PC-3 (cell line): ENCODE results near the gene VSIG2. TPM values are rescaled to one million over a fixed set of nuclear protein-coding genes. Genes with fewer than 3 reads are reported as not detected.

Source experiments
- ATAC-seq: fragments of 200-7000 bp; cut with Tn5 transposase; 2 replicates; pipeline ENCODE4 v1.9.1; 2020; ENCODE audit warnings: mild to moderate bottlenecking, moderate library complexity
- BruUV-seq: library from RNA; stranded (reverse); fragments of 400-500 nt; replicated peaks from 2 replicates; lab custom pipeline; 2021; lab: Mats Ljungman, UMichigan
- CTCF ChIA-PET: fragments of 300-600 bp; sonication (Branson Sonifier 250); formaldehyde crosslinking; loops from one replicate; lab custom pipeline; 2022; ENCODE audit warnings: antibody characterized with exemption; lab: Charles Lee
- POLR2A ChIA-PET: fragments of 300-600 bp; sonication (Branson Sonifier 250); formaldehyde crosslinking; loops from one replicate; lab custom pipeline; 2022; ENCODE audit warnings: antibody characterized with exemption; ENCODE audit not compliant: unreplicated experiment; lab: Charles Lee
- DNase-seq: peaks from one replicate; pipeline ENCODE4 v3.0.0-alpha.2; 2015
- H2AFZ ChIP-seq: fragments of 300-600 bp; sonication (generic); 2 replicates; pipeline ENCODE4 v1.6.0; 2016; ENCODE audit warnings: antibody characterized with exemption, low read length
- H3F3A ChIP-seq: fragments of 300-600 bp; sonication (generic); one replicate; pipeline ENCODE4 v1.6.0; 2017; ENCODE audit warnings: antibody characterized with exemption, low read length, control low read depth, mild to moderate bottlenecking; ENCODE audit not compliant: unreplicated experiment
- H3K27ac ChIP-seq: fragments of 300-600 bp; sonication (generic); 2 replicates; pipeline ENCODE4 v1.5.1; 2016; ENCODE audit warnings: mild to moderate bottlenecking, low read length
- H3K27me3 ChIP-seq: fragments of 300-600 bp; sonication (generic); 2 replicates; pipeline ENCODE4 v1.6.1; 2016; ENCODE audit warnings: low read length, mixed read lengths
- H3K36me3 ChIP-seq: fragments of 300-600 bp; sonication (generic); 2 replicates; pipeline ENCODE4 v1.6.1; 2016; ENCODE audit warnings: low read depth, mixed run types, low read length, mixed read lengths
- H3K4me1 ChIP-seq: fragments of 300-600 bp; sonication (generic); 2 replicates; pipeline ENCODE4 v1.5.1; 2016; ENCODE audit warnings: low read length; ENCODE audit not compliant: insufficient read depth
- H3K4me2 ChIP-seq: fragments of 300-600 bp; sonication (generic); 2 replicates; pipeline ENCODE4 v1.6.0; 2016; ENCODE audit warnings: low read length
- H3K4me3 ChIP-seq: fragments of 300-600 bp; sonication (generic); 2 replicates; pipeline ENCODE4 v1.5.1; 2016; ENCODE audit warnings: mild to moderate bottlenecking, low read length, mixed read lengths
- H3K79me2 ChIP-seq: fragments of 300-600 bp; sonication (generic); 2 replicates; pipeline ENCODE4 v1.6.1; 2017; ENCODE audit warnings: low read length, mixed read lengths
- H3K9ac ChIP-seq: fragments of 300-600 bp; sonication (generic); 2 replicates; pipeline ENCODE4 v1.6.0; 2016; ENCODE audit warnings: mild to moderate bottlenecking, low read length
- H3K9me2 ChIP-seq: fragments of 300-600 bp; sonication (generic); replicated peaks from 2 replicates; pipeline ENCODE4 v1.6.1; 2016; ENCODE audit warnings: mixed run types, low read length, mixed read lengths
- H3K9me3 ChIP-seq: fragments of 300-600 bp; sonication (generic); 2 replicates; pipeline ENCODE4 v1.6.1; 2016; ENCODE audit warnings: low read length, mixed read lengths
- H4K20me1 ChIP-seq: fragments of 300-600 bp; sonication (generic); 2 replicates; pipeline ENCODE4 v1.6.1; 2016; ENCODE audit warnings: low read length, mixed read lengths
- CTCF ChIP-seq: fragments of 300-600 bp; sonication (generic); conservative IDR thresholded peaks from 2 replicates; pipeline ENCODE4 v1.5.1; 2017; ENCODE audit warnings: antibody characterized with exemption, low read depth, mild to moderate bottlenecking, low read length
- EZH2 ChIP-seq: fragments of 300-600 bp; sonication (generic); IDR thresholded peaks from one replicate; pipeline ENCODE4 v1.6.1; 2017; ENCODE audit warnings: antibody characterized with exemption, mild to moderate bottlenecking, low read length; ENCODE audit not compliant: unreplicated experiment
- EZH2phosphoT487 ChIP-seq: fragments of 300-600 bp; sonication (generic); IDR thresholded peaks from 2 replicates; pipeline ENCODE4 v1.6.1; 2018; ENCODE audit warnings: mild to moderate bottlenecking, antibody characterized with exemption, low read length, borderline replicate concordance
- intact Hi-C: fragments of 100-400 bp; cut with micrococcal nuclease; formaldehyde crosslinking; loops from 2 replicates; pipeline ENCODE4 v1.9.0; 2023
- total RNA-seq: library from RNA; depleted of rRNA; stranded (reverse); fragments of >200 nt; gene quantifications from 2 replicates; pipeline ENCODE4 v1.2.3, GENCODE V29; 2014

The VSIG2 gene
- total RNA-seq, 1 experiment from 2014 or later: not detected

GRCh38 chr11:124800226-124800929 lies 48.3 kb upstream of the VSIG2 start, which contains the start of gene MSANTD2:
MSANTD2 (minus strand) TSS chr11:124800406; CDS start chr11:124800380, 26 bp downstream.
- TF ChIP-seq CTCF (no peak), EZH2phosphoT487 (no peak), EZH2 (no peak)
- DNase-seq: peak; percentile 76

GRCh38 chr11:124799348-124800225 lies 47.5 kb upstream of the VSIG2 start:
- ChIA-PET POLR2A (interaction anchor here (0.6 to 1.3 kb wide), 2 partner anchors 13 to 37 kb away, joined by 3 to 6 read pairs; no protein-coding TSS in a partner anchor), CTCF (interaction anchor here (0.8 to 4.5 kb wide), 4 partner anchors 13 to 130 kb away, joined by 3 to 48 read pairs (median 4); no protein-coding TSS in a partner anchor)
- TF ChIP-seq CTCF (no peak), EZH2 (no peak), EZH2phosphoT487 (no peak)

More at GRCh38 chr11:124800226-124800929, 48.3 kb upstream of the VSIG2 start, which contains the start of gene MSANTD2:
- no TSS peak for BruUV-seq
- intact Hi-C loops: loop anchor here (2.0 kb wide), 2 partner anchors 14 to 66 kb away; no protein-coding TSS in a partner anchor
- H3K27me3 ChIP-seq: no peaks in the 10 kb centered on the region
- peak within 1 kb of the TSS; percentile 92 for H2AFZ ChIP-seq
- peak within 1 kb of the TSS; percentile 70 for H3K4me3 ChIP-seq
- no peaks in the 10 kb centered on the region for H3K9me2 ChIP-seq
- peak within 1 kb of the TSS; percentile 80 for H3K4me2 ChIP-seq
- H3F3A ChIP-seq: no peaks in the 10 kb centered on the region
- CTCF ChIA-PET: interaction anchor here (4.5 kb wide), 1 partner anchor 36 kb away, joined by 48 read pairs; no protein-coding TSS in a partner anchor
- H3K27ac ChIP-seq: peak within 1 kb of the TSS; percentile 83
- no peaks in the 10 kb centered on the region for H3K9me3 ChIP-seq
- H4K20me1 ChIP-seq: peaks cover 20% of the 10 kb centered on the region; the same call in 1 of the 2 replicates
- peaks cover 39% of the 10 kb centered on the region for H3K4me1 ChIP-seq
- ATAC-seq: peak; percentile 77
- peak within 1 kb of the TSS; percentile 90 for H3K9ac ChIP-seq
- peaks cover 54% of the 10 kb centered on the region for H3K79me2 ChIP-seq
- H3K36me3 ChIP-seq: no peaks in the 10 kb centered on the region
- POLR2A ChIA-PET: interaction anchor here (0.6 to 1.3 kb wide), 3 partner anchors 13 to 36 kb away, joined by 3 to 6 read pairs (median 5); no protein-coding TSS in a partner anchor

More at GRCh38 chr11:124799348-124800225, 47.5 kb upstream of the VSIG2 start:
- peak overlapping the region; percentile 80 for H3K4me2 ChIP-seq
- no peaks in the 10 kb centered on the region for H3K9me2 ChIP-seq
- no peaks in the 10 kb centered on the region for H3K36me3 ChIP-seq
- H3K79me2 ChIP-seq: peaks cover 62% of the 10 kb centered on the region
- TSS peak; percentile 12 for BruUV-seq
- H3K9me3 ChIP-seq: no peaks in the 10 kb centered on the region
- peak overlapping the region; percentile 90 for H3K9ac ChIP-seq
- peak overlapping the region; percentile 83 for H3K27ac ChIP-seq
- intact Hi-C loops: loop anchor here (1.0 to 10.0 kb wide), 4 partner anchors 15 to 67 kb away; no protein-coding TSS in a partner anchor
- H3K4me3 ChIP-seq: peak overlapping the region; percentile 70
- DNase-seq (peak; percentile 33), ATAC-seq (peak; percentile 37)
- peak overlapping the region; percentile 92 for H2AFZ ChIP-seq
- H3F3A ChIP-seq: no peaks in the 10 kb centered on the region
- H3K27me3 ChIP-seq: no peaks in the 10 kb centered on the region
- H3K4me1 ChIP-seq: peaks cover 39% of the 10 kb centered on the region
- peaks cover 20% of the 10 kb centered on the region; the same call in 1 of the 2 replicates for H4K20me1 ChIP-seq
